CMK (cell line): ENCODE data around the gene RTCB.

Source experiments
- DNase-seq: peaks from one replicate; pipeline ENCODE4 v3.0.0-alpha.2; 2010; ENCODE audit warnings: low read depth

RTCB gene

GRCh38 chr22:32339190-32340012 lies 72.6 kb downstream of the RTCB start:
- DNase-seq, result no peak

DNA sequence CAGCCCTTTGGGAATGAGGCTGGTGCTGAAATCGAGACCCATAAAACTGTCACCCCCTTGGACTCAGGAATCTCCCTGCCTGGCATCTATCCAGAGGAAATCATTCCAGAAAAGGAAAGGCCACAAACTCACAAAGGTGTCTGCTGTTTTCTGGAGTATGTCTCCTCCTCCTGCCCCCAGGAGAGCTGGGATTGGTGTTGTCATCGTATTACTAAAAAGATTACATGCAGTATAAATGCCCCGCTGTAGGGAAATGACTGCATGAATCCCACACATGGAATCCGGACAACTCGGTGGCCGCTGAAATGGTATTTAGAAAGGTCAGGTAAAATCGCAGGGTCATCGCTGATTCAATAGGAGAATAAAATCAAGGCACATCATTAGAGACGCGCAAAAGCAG lies 73.3 kb downstream of the RTCB start:
- DNase-seq, result no peak
